ENCODE data around the gene TOR2A.
"Not testable (repeated sequence)": the region's sequence is repeated elsewhere in the genome, so short reads cannot be mapped to it uniquely, and the experiment has no call there.

Gene TOR2A

DNA sequence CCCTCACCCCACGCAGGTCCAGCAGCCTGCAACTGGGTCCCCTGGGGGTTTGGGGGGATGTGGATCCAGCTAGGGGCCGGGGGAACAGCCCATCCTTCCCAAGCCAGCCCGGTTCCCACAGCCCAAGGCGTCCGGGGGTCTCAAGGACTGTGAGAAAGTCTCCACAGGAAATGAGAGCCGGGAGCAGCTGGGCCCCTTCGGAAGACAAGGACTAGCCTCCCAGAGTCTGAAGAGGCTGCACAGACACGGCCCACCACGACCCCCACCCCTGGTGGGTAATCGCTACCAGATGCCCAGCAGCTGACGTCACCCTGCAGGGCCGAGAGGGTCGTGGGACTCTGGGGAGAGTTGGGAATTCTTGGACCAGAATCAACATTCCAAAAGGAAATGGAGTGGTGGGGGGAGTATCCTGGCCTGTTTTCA is 32.8 kb upstream of the TOR2A start:
- DNase-seq, result no peak

DNA sequence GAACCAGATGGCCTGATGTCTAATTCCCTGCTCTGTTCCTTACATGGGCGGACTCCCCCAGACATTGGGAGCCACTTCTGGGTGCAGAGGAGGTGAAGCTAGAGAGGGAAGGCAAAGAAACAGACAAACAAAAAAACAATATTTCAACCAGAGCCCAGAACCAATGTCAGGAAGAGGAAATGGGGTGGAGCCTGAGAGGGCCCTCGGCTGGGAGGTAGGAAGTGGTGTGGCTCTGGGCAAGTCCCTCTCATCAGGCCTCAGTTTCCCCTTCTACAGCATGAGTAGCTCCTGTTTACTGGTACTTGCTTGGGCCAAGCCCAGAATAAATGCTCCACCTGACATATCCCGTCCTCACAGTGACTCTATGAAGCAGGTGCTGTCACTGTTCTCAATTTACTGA is 32.3 kb upstream of the TOR2A start:
- DNase-seq, result no peak

DNA sequence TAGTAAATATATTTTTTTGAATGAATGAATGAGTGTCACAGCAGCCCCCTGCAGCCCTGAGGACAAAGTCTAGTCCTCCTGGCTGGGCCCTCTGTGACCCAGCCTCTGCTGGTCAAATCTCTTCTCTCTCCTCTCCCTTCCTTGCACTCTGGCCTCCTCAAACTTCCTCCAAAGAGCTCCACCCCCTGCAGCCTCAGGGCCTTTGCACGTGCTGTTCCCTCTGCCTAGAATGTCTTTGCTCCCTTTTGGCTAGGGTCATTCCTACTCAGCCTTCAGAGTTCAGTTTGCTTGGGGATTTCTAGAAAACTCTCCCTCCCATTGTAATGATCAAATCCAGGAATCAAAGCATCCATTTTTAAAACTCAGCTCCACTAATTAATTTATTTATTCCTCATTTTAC is 30.3 kb upstream of the TOR2A start:
- no peak for DNase-seq

DNA sequence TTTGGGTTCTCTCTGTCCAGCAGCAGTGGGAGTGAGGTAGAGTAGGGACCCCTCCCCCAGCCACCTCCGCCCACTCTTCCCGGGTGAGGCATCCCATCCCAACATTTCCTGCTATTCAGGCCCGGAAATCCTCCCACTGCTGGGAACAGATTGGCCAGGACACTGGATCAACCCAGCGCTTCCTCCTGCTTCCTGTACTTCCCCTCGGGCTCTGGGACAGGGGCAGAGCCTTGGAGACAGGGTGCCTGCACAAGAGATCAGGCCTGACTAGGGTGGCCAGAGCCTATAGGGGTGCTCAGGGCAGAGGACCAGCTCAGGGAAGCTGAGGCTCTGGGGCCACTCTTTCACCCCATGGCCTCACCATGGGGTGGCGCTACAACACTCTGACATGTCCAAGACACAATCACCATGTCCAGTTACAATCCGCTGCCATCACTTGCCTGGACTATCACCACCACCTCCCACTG is 28.9 kb upstream of the TOR2A start:
- DNase-seq, result no peak

DNA sequence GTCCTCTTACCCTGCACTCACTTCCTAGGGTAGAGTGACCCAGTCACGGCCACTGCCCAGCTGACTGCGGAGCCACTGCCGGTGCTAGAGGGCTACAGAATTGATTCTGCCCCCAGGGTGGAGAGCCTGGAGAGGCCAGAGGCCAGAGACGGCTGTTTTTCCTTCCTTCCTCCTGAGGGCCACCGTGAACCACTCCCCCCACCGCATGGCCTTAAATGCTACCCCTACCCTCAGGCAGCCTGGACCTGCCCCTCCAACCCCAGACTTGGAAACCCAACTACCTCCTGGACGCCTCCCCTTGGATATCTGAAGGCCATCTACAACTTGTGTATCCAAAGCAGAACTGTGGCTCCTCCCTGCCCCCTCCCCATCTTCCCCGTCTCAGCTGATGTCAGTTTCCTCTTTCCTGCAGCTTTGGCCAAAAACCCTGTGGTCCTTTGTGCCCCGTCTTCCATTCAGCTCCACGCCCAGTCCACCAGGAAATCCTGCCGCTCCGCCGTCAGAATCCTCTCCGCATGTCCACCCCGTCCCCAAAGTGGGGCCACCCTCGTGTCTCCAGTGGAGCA is 27.1 kb upstream of the TOR2A start:
- no peak for DNase-seq

DNA sequence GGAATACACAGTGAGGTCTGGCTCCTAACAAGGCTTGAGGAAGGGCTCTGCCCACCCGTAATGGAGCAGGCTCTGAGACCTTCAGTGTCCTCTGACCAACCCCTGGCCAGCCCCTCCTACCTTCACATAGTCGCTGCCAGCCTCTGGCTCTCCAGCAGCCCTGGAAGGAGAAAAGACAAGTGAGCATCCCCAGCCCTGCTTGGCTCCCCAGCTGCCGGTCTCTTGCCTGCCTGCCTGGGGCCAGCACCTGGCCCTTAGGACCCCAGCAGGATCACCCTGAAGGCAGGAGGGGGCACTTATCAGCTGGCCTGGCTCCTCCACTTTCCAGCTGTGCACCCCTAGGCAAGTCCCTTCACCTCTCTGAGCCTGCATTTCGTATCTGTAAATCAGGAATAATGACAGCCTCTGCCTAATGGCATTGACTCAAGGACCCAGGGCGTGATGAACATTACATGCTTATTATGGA is 26.4 kb upstream of the TOR2A start:
- no peak for DNase-seq

DNA sequence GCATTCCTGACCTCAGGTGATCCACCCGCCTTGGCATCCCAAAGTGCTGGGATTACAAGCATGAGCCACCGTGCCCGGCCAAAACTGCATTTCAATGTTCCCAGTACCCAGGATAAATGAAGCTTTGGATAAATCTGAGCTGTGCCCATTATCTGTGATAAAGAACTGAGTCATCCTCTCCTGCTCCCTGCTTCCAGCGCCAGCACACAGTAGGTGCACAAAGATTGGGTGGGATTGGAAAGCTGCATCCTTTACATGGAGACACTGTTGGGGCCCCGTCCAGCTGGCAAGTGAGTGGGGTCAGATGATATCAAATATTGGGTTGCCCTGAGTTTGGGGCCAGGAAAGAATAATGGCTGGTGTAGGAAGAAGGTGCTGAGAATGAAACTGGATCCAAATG is 26.0 kb upstream of the TOR2A start:
- no peak for DNase-seq

DNA sequence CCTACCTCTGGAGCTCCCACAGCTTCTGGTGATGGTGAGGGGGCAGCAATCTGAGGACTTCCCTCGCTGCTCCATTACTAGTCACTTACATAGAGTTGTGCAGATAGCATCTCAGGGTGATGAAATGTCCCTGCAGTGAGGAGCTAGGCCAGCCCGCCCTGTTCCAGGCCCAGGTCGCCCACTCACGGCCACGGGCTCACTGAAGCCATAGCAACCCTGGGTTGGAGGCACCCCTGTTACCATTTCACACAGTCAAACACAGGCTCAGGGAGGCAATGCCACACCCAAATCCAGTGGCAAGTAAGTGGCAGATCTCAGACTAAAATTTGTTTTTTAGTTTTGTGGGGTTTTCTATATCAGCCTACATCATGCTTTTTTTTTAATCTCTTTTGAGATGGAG is 23.7 kb upstream of the TOR2A start:
- no peak for DNase-seq

DNA sequence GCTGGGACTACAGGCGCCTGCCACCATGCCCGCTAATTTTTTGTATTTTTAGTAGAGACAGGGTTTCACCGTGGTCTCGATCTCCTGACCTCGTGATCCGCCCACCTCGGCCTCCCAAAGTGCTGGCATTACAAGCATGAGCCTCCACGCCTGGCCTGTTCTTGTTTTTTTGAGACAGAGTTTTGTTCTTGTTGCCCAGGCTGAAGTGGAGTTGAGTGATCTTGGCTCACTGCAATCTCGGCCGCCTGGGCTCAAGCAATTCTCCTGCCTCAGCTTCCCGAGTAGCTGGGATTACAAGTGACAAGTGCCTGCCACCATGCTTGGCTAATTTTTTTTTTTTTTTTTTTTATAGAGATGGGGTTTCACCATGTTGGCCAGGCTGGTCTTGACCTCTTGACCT is 21.7 kb upstream of the TOR2A start:
- not testable (repeated sequence) for DNase-seq

DNA sequence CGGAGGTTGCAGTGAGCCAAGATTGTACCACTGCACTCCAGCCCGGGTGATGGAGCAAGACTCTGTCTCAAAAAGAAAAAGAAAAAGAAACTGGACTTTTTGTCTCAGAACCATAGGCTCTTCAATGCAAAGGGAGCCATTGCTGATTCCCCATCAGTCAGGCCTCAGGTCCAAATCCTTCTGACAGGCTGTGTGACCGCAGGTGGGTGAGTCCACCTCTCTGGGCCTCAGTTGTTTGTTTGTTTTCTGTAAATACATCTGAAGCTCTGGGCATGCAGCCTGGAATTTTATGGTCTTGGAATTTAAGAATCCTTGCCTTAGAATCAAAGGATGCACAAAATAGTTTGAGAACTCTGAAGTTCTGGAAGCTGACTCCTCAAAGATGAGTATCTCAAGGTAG is 21.1 kb upstream of the TOR2A start:
- DNase-seq, result no peak

DNA sequence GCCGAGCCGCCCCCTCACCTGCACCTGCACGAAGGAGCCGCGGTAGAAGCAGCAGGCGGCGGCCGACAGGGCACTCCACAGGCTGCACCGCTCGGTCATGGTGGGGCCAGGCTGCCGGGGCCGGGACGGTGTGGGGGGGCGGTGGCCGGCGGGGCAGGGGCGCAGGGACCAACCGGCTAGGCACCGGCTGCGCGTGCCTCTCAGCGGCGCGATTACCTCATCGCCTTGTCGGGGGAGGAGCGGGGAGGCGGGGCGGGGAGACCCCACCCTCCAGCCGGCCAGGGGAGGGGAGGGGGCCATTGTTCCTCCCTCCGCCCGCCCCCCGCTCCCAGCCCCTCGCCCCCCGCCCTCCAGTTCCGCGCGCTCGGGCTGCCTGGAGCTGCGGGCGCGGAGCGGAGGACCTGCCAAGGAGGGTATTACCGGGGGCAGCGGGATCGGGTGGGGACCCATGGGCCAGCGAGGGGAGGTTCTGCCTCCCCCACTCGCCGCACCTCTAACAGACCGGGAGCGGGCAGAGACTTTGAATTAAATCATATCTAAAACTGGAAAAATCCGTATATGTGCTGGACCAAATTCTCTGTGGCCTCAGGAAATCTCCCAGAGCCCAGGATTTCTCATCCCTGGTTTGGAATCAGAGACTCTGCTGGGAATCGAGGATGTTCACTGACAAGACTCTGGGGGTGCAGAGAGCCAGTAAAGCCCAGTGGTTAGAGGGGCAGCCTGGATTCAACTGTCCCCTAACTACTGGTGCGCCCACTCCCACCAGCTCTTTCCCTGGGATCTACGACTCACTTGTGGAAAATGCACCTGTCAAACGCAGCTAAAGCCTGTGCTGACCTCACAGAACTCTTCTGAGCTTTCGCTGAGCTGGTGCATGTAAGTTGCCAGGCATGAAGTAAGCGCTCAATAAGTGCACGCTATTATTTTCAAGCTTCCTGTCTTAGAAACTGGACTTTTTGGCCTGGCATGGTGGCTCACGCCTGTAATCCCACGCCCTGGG is 20.3 kb upstream of the TOR2A start:
- DNase-seq, result no peak

DNA sequence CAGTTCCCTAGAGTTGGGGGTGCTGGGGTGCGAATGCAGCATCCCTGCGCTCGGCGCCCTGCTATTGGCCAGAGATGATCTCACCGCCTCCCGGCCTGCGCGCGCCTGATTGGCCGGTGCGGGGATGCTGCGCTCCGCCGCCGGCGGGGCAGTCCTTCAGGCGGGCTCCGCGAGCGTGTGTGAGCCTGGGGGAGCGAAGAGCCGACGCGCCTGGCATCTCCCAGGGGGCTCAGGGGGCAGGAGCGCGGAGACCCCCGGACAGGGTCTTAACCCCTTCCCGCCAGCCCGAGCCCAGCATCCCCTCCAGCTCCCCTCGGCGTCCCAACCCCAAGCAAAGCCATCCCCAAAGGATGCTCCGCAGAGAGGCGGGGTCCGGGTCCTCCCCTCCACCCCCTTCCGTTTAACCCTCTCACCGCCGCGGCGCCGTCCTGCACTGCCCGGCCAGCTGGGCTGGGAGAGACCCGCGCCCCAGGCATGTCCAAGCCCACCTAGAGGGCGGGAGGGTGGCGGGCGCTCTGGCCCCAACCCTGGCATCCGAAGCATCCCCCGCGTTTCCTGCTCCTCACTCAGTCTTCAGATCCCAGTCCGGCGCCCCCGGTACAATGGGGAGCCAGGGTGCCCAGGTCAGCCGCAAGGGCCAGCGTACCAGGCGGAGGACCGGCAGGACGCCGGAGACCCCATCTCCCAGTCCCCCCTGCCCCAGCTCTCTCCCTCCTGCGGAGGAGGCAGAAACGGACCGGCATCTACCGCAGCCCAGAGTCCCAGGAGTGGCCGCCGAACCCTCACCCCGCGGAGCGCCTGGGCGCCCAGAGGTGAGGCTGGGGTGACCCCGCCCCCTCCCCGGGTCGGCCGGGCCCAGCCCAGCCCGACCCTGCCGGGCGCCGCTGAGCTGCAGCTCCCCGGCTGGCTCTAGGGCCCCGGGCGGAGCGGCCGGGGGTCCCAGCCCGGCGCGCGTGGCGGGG is 19.3 kb upstream of the TOR2A start:
- peak; percentile 30 for DNase-seq

DNA sequence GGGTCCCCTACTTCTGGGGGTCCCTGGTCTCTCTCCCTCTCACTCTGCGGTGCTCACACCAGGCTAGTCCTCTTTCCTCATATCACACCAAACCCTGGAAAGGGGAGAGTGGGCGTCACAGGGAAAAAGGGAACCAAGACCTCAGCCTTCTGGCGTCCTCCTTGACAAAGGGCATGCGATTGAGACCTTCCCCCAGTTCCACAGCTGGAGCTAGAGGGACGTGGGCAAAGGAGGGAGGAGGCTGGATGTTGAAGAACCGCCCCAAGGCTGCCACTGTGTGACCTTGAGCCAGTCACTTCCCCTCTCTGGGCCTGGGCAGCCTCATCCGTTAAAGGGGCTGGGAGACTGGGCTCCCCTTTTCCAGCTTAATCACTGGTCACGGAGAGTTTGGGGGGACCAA is 18.5 kb upstream of the TOR2A start:
- no peak for DNase-seq

DNA sequence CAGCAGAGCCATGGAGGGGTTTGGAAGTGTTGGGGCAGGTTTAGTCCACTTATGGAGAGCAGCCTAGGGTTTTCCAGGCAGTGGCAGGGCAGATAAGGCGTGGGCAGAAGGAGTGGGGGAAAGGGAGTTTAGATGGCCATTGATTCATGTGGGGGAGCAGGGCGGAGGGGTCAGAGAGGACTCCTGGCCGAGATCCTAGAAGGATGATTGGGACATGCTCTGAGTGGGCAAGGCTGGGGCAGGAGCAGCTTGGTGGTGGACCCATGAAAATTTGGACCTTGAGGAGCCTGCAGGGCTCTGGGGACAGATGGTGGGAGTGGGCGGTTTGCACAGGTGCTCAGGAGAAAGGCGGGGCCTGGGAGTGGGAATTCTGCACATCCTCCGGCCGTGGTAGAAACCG is 18.1 kb upstream of the TOR2A start:
- no peak for DNase-seq

DNA sequence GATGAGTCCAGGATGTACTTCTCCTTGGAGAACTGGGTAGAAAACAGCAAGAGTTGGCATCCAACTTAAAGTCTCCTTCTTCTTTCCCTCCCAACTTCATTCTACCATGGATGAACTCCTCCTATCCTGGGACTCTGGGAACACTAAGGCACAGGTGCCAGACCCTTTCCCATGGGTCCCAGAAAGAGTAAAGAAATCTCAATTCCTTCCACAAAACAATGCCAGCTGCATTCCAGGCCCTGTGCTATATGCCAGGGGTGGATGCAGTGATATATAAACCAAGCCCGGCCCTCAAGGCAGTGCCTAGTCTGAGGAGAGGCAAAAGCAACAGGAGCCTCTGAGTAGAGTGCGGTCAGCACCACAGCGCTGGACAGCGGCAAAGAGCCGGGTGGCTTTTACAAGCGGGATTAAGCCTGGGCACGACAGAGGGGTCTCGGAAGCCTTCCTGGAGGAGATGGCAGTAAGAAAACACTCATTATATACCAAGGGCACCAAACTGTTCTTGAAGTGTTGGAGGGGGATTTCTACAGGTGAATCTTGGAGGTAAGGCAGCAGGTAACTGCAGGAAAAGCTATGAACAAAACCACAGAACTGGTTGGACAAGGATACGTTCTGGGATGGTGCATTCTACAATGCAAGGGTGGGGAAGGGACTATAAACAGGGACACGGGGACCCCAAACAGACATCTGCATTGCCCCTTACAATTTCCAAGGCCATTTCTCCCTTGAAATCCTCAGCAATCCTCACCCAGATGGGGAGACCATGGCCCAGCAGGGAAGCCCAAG is 16.4 kb upstream of the TOR2A start:
- DNase-seq, result no peak

DNA sequence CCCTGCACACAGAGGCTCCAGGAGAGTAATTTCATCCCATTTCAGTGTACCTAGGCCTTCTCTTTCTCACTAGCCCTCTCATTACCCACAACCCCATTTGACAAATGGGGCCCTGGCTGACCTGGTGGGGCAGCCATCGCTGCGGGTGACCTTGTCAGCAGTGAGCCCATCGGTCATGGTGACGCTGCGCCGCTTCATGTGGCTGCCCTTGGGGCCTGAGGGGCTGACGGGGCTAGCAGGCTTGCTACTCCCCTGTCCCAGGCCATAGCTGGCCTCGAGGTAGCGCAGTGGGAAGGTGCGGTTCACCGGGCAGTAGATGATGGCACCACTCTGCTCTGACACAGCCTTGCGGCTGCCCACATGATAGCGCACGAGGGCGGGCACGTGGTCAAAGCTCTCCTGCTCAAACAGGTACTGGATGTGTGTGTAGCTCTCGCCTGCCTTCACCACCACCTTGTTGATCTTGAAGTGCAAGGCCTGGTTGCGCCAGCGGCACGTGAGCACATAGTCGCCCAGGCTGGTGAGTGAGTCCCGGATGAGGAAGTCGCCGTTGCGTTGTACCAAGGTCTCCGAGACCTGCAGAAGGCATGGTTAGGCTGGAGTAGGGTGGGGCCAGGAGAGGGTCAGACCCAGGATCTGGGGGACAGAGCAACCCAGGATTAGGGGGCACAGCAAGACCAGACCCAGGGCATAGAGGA is 14.1 kb upstream of the TOR2A start:
- DNase-seq, result no peak

DNA sequence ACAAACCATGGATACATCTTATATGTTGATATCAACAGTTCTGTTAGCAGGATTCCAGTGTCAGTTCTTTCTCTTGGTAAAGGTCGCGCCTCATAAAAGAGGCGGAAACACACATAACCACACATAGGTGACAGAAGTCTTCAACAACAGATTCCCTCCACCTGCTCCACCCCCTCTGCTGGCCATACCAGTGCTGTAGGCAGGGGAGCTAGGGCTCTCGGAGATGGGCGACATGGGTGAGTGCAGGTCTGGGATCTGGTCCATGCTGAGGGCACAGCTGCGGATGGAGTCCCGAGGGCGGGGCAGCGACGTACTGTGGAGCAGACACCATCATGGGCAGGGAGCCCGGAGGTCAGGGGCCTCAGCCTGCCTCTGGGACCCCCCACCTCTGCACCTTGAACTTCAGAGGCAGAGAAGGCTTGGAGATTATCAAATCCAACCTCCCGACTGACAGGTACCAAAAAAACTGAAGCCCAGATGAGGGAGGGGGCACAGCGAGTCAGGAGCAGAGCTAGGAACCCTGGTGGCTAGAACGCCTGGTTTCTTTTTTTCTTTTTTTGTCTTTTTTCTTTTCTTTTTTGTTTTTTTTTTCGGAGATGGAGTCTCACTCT is 12.0 kb upstream of the TOR2A start:
- DNase-seq, result no peak

DNA sequence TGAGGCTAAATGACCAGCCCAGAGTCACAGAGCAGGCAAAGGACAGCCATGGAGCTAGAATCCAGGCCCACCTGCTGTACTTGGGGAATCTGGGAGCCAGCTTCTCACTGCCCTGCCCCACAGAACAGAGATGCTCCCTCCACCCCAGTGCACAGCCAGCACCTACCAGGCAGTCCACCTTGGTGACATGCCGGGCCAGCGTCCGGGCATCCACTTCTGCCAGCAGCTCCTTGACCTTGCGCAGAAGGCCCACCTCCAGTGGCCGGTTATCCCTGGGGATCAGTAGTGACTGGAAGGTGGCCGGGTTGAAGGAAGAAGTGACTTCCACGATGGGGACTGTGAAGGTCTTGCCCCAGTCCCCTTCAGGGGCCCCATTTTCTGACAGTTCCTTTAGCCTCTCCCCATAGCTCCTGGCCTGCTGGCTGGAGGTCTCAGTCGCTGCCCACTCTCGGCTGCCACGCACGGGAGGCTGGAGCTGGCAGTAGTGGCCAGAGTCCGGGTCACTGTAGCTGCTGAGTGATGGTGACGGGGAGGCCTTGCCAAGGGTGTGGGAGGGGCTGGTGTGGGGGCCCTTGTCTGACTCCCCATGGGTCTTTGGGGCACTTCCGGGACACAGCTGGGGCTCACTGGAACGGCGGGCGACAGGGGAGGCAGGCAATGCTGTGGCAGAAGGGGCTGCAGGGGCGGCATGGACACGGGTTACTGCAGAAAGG is 9.5 kb upstream of the TOR2A start:
- DNase-seq, result no peak

DNA sequence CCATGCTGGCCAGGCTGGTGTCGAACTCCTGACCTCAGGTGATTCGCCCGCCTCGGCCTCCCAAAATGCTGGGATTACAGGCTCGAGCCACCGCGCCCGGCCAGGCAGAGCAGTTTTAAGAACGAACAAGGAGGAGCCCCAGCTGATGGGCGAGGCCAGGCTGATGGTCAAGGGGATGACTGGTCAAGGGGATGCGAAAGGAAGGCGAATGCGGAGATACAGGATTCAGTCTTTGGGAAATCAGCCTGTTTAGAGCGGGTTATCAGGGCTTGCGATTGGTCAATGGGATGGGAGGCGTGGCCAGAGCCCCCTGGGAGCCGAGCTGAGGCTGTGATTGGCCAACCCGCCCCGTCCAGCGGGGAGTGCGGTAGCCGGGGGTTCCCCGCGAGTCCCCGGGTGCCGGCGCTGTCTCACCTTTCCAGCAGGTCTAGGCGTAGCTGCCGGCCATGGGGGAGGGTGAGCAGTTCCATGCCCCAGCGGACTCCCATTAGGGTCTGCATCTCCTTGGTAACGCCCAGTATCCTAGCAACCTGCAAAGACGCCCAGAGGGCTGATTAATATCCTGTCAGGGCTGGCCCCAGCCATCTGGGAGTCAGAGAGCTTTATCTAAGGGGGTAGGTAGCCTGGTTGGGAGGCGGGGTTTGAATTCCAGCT is 7.5 kb upstream of the TOR2A start:
- peak; percentile 50 for DNase-seq

Data from NCI-H1105 treated with DMSO at 0.1 percent for 48 hours (cell line).